GM18909 (cell line): ENCODE data around the gene PJA2.
A peak's percentile ranks its signal among the peaks of the same experiment; 100 is the strongest.
"Not testable (repeated sequence)": the region's sequence is repeated elsewhere in the genome, so short reads cannot be mapped to it uniquely, and the experiment has no call there.

Experiments used
- ATAC-seq: cut with Tn5 transposase; IDR thresholded peaks from one replicate; pipeline ENCODE4 v1.9.1; 2021; ENCODE audit warnings: mild to moderate bottlenecking; ENCODE audit not compliant: unreplicated experiment, poor library complexity

PJA2 gene, protein sequence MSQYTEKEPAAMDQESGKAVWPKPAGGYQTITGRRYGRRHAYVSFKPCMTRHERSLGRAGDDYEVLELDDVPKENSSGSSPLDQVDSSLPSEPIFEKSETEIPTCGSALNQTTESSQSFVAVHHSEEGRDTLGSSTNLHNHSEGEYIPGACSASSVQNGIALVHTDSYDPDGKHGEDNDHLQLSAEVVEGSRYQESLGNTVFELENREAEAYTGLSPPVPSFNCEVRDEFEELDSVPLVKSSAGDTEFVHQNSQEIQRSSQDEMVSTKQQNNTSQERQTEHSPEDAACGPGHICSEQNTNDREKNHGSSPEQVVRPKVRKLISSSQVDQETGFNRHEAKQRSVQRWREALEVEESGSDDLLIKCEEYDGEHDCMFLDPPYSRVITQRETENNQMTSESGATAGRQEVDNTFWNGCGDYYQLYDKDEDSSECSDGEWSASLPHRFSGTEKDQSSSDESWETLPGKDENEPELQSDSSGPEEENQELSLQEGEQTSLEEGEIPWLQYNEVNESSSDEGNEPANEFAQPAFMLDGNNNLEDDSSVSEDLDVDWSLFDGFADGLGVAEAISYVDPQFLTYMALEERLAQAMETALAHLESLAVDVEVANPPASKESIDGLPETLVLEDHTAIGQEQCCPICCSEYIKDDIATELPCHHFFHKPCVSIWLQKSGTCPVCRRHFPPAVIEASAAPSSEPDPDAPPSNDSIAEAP

DNA sequence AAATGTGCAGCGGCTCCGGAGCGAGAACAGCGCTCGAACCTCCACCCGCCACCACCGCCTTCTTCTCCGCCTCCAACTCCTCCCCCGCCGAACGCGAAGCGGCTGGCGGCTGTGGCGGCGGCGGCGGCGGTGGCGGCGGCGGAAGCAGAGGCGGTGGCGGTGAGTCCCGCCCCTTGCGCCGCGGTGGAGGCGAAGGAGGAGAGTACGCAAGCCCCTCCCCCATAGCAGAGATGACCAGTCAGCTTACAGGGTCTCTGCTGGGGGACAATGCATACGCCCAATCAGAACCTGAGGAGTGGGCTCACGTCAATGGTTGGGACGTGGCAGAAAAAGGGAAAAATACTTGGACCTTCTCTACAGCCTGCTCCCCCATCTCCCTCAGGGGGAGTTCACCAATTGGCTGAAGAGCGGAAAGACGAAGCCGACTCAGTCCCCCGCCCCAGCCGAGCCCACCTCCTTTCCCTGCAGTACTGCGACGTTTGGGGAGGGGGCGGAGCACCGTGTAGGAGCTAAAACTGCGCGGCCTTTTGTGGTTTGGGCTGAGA lies at the start of gene PJA2:
TSS of gene PJA2 (minus strand) at position 131 of the 545 bp plus-strand sequence. CDS start 26,541 bp downstream, outside the sequence.
- ATAC-seq, result peak; percentile 82

- ATAC-seq, result peak; percentile 100
Measured at GRCh38 chr5:109455598-109456096, 45.9 kb upstream of the PJA2 start.

- ATAC-seq, result no peak
Measured at GRCh38 chr5:109454731-109455505, 45.1 kb upstream of the PJA2 start.

DNA sequence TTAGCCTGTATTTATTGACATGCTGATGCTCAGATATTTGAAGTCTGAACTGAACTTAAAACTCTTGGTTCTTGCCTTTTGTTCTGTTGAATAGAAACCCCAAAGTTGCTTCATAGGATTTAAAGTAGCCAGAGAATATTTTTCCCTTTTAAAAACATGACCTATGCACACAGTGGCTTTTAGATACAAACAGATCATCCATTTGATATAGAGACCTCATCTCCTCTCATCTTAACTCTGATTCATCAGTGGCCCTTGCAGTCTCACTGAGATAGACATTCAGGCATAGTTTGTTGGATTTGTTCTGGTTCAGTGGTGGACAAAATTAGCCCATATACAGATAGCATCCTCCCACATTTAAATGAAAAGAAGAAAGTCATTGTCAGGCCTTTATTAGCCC lies 43.5 kb upstream of the PJA2 start:
- no peak for ATAC-seq

GRCh38 chr5:109452661-109453060 lies 42.9 kb upstream of the PJA2 start:
- ATAC-seq, result no peak

GRCh38 chr5:109451146-109451545 lies 41.4 kb upstream of the PJA2 start:
- ATAC-seq, result no peak

GRCh38 chr5:109450129-109450877 lies 40.5 kb upstream of the PJA2 start:
- no peak for ATAC-seq

GRCh38 chr5:109448838-109449237 lies 39.1 kb upstream of the PJA2 start:
- no peak for ATAC-seq

- no peak for ATAC-seq
Measured at GRCh38 chr5:109439590-109439989, 29.8 kb upstream of the PJA2 start.

DNA sequence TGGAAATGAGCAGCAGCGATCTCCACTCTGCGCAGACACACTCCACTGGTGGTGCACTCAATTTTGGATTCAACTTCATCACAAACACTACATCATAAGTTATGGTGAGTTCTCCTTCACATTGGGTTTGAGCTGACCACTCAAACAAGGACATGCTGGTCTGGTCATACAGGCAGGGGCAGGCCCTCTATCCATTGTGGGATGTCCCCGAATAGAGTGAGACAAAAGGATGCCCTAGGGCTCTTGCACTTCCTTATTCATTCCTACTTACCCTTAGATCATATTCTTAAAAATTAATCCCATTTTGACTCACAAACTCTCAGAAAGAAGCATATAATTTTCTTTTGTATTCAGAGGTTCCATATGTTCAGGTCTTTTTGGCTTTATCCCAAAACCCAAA lies 16.3 kb upstream of the PJA2 start:
- no peak for ATAC-seq

- ATAC-seq, result not testable (repeated sequence)
Measured at GRCh38 chr5:109425521-109425920, 15.7 kb upstream of the PJA2 start.

DNA sequence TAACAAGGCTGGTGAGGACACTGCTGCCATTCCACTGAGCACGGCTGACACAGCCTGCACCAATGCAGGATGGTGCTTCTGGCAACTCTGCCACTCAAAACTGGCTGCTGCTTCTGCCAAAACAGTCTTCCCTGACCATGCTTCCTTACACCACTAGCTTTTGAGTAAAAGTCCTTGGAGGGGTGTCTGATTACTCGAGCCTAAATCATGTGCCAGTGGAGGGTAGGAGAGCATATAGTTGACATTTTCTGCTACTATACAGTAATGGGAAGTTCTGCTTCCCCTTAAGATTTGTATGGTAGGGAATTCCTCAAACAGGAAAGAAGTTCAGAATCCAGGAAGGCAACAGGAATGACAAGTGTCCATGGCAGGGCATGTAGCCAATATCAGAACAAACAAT lies 12.2 kb upstream of the PJA2 start:
- no peak for ATAC-seq

- no peak for ATAC-seq
Measured at GRCh38 chr5:109418712-109419352, 9.1 kb upstream of the PJA2 start.

GRCh38 chr5:109416882-109417281 lies 7.1 kb upstream of the PJA2 start:
- ATAC-seq, result no peak

- ATAC-seq, result not testable (repeated sequence)
Measured at GRCh38 chr5:109413921-109414461, 4.2 kb upstream of the PJA2 start.

GRCh38 chr5:109413458-109413857 lies 3.7 kb upstream of the PJA2 start:
- ATAC-seq, result no peak

DNA sequence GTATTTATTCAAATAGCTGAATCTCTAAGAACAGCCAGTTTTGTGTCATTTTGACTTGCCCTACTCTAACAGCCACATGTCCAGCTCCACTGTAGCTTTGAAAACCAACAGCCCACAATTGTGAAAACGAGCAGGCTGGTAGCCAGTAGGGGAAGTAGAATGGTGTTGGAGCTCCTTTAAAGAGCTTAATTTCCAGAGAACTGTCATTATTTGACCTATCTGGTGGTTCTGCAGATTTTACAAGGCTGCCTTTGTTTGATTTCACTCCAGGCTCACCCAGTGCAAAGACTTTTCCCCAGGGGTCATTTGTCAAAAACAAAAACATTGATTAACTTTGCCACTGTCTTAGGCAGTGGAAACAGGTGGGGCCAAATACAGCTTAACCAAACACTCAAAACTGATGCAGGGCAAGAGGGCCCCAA lies 3.2 kb upstream of the PJA2 start:
- ATAC-seq, result no peak

GRCh38 chr5:109411627-109412026 lies 1.9 kb upstream of the PJA2 start:
- no peak for ATAC-seq

DNA sequence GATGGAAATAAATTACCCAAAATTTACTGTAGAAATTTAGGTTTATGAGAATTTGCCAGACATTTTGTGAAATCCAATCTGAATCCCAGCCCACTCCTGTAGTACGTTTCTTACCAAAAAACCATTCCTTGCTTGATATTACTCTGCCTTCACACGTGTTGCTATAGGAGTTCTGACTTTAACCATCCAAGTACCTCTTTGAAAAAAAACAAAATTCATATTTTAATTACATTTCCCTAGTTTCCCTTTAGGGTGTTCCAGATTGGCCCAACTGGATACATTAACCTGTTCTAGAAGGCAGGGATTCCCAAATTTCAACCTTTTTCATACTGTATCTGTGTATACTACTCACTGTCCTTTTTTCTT lies 1.4 kb upstream of the PJA2 start:
- ATAC-seq, result no peak
